Fibroblast of lung (primary cell): Measurements from ENCODE around the gene RNF150.

Experiments used
- CTCF ChIP-seq, 2 donors: IDR thresholded peaks in 1 of 2; conservative IDR thresholded peaks in 1 of 2; 1 replicate in 1 of 2; 2 replicates in 1 of 2; pipeline ENCODE4 v1.5.1; 2011 to 2012; ENCODE audit warnings: low read length in 2 of 2, control low read depth in 1 of 2, inconsistent platforms in 1 of 2, low read depth in 1 of 2, mild to moderate bottlenecking in 1 of 2
- EZH2 ChIP-seq: IDR thresholded peaks from 2 replicates; pipeline ENCODE4 v1.5.1; 2012; ENCODE audit warnings: low read length, control low read depth, mild to moderate bottlenecking; ENCODE audit errors: missing control alignments

GRCh38 chr4:141131723-141132071 is 1.6 kb downstream of the RNF150 start:
- no peak for TF ChIP-seq CTCF (conservative IDR thresholded peaks at IDR 0.05 in 1 of 2, IDR thresholded peaks at IDR 0.05 in 1 of 2; ENCODE audit: low read depth in 1 of 2, low read length in 2 of 2)
- TF ChIP-seq EZH2: no peak
